Mesodermal cell (in vitro differentiated cells): Measurements from ENCODE around the gene TCF7L1.

Experiments used
- H3K27ac ChIP-seq: 2 replicates; pipeline ENCODE4 v1.7.0; 2013; ENCODE audit warnings: mild to moderate bottlenecking, low read depth, low read length, moderate library complexity; ENCODE audit not compliant: severe bottlenecking
- H3K36me3 ChIP-seq: 2 replicates; pipeline ENCODE4 v1.7.1; 2013; ENCODE audit warnings: mild to moderate bottlenecking, low read length, moderate library complexity; ENCODE audit not compliant: control insufficient read depth, insufficient read depth
- H3K4me1 ChIP-seq: one replicate; pipeline ENCODE4 v1.7.1; 2013; ENCODE audit warnings: mild to moderate bottlenecking, low read length; ENCODE audit not compliant: insufficient read depth, control insufficient read depth, poor library complexity, severe bottlenecking
- H3K4me3 ChIP-seq: 2 replicates; pipeline ENCODE4 v1.7.0; 2013; ENCODE audit warnings: low read length, control low read depth, mild to moderate bottlenecking; ENCODE audit not compliant: insufficient read depth, poor library complexity, severe bottlenecking; ENCODE audit errors: extremely low read depth
- H3K9me3 ChIP-seq: 2 replicates; pipeline ENCODE4 v1.7.1; 2013; ENCODE audit warnings: mild to moderate bottlenecking, low read length, moderate library complexity; ENCODE audit not compliant: control insufficient read depth
- WGBS, 2 experiments: methylation state at CpG; one replicate each; pipeline ENCODE4 v1.1.5; 2013; ENCODE audit warnings: missing lambda C conversion rate in 2 of 2; ENCODE audit not compliant: insufficient coverage in 2 of 2; 5-methylcytosine and 5-hydroxymethylcytosine counted together

Gene TCF7L1

DNA sequence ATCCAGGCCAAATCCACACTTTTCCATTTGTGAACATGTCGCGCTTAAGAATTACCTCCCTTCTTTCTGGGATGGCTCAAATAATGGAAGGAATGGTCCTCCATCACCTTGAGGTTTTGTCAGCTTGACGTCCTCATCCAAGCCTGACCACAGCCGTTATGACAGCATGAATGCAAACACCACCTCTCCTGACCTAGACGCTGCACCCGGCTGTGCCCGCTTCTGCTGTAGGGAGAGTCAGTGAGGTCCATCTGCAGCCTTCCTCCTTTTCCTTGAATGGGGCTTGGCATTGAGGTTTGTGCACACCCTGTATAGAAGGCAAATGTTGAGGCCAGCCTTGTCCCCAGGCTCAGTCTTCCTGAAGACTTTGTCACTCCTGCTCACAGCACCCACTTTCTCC lies 109.1 kb downstream of the TCF7L1 start:
- H3K27ac ChIP-seq, result no peak overlapping the region
- WGBS, 2 experiments, result 73 to 100% methylated on average over 2 to 6 of the region's 7 CpGs
- H3K4me1 ChIP-seq, result peaks cover 7% of the 10 kb centered on the region
- no peak overlapping the region for H3K4me3 ChIP-seq
- no peaks in the 10 kb centered on the region for H3K36me3 ChIP-seq
- no peaks in the 10 kb centered on the region for H3K9me3 ChIP-seq

DNA sequence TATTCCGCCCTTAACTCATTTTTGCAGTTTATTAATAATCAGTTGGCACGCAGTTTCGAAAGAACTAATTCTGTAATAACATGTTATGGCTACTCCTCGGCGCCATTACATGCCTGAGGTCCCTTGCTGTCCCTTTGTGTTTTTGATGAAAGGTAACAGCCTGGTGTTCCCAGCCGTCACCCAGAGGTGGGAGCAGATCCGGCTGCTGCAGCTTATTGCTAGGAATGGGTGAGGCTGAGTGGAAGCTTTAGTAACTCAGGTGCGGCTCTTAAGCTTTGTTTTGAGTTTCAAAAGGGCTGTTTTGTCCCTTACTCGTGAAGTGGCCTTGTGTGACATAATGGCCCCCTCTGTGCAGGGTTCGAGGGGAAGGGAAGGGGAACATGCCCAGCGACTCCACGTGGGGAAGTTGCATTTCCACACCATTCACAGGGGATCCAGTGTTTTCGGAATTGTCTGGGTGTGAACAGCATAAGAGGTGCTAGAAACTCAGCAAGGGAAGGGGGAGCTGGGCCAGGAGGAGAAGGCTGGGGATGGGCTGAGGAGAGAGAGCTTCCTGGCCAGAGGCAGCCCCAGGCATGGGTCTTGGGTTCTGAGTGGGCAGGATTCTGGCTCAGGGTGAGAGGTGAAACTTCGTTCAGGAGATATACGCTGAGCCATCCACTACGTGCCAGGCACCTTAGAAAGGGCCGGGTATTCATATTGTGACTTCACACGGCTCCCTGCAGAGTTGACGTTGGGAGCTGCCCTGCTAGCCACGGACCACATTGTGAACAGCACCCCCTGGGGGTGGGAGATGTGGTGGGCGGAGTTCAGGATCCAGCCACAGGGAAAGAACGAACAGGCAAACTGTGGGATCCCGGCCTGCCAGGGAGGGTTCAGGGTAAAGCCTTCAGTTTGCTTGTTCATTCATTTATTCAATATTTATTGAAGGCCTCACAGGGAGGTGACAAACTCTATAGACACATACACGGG lies 110.2 kb downstream of the TCF7L1 start:
- Histone ChIP-seq H3K4me3 (no peak overlapping the region), H3K9me3 (no peaks in the 10 kb centered on the region), H3K4me1 (peaks cover 7% of the 10 kb centered on the region), H3K36me3 (no peaks in the 10 kb centered on the region), H3K27ac (no peak overlapping the region)
- WGBS, 2 experiments, result 67 to 75% methylated on average over 11 to 14 of the region's 24 CpGs

DNA sequence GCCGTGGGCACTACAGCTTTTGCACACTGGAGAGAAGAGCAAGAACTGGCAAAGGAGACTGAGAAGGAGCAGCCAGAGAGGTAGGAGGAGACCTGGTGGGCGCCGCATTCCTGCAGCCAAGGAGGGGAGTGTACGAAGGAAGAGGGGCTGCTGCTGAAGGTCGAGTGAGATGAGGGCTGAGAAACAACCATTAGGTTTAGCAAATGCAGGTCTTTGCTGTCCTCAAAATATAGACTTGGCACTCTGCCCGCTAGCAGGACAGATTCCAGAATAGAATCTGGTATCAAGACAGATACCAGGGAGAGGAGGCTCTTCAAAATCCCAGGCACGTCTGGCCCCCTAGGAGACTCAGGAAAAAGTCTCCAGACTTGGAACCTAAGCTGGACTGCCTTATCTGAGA lies 111.6 kb downstream of the TCF7L1 start:
- Histone ChIP-seq H3K27ac (no peak overlapping the region), H3K36me3 (no peaks in the 10 kb centered on the region), H3K4me3 (no peak overlapping the region), H3K4me1 (peaks cover 19% of the 10 kb centered on the region), H3K9me3 (no peaks in the 10 kb centered on the region)
- WGBS, 2 experiments, result 92 to 95% methylated on average over 7 of the region's 7 CpGs

DNA sequence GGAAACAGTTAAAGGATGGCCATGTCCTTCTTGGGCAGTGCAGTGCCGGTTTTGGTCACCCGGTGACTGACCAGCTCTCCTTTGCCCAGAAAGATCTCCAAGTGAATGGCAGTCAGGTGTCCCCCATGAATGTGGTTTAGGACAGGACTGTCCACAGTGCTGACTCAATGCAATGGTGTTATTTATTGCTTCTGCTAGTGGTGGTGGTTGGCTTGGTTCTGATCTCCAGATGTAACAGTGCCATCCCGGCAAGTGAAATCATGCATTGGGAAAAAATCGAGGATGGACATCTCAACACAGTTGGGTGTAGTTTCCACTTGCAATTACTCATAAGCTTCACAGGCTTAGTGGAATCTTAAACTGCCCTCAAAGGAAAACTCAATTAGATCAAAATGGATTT lies 112.7 kb downstream of the TCF7L1 start:
- Histone ChIP-seq H3K27ac (no peak overlapping the region), H3K9me3 (no peaks in the 10 kb centered on the region), H3K4me1 (peaks cover 24% of the 10 kb centered on the region), H3K36me3 (no peaks in the 10 kb centered on the region), H3K4me3 (no peak overlapping the region)
- WGBS, 2 experiments, result 100% methylated on average over 2 to 3 of the region's 4 CpGs

DNA sequence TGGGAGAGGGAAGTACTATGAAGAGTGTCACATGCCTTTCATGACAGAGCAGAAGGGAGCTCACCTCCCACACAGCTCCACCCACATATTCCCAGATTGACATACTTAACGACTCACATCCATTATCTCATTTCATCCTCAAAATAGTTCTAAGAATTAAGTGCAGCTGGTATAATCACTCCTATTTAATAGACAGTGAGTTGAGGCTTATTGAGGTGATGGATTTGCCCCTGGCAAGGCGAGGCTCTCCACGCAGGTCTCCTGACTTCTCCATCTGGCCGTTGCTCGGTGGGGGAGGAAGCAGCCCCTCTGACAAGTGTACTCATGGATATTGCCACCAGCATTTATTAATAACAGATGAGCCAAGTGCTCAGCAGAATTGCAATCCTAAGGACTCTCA lies 113.2 kb downstream of the TCF7L1 start:
- H3K4me3 ChIP-seq, result no peak overlapping the region
- no peaks in the 10 kb centered on the region for H3K36me3 ChIP-seq
- H3K27ac ChIP-seq, result no peak overlapping the region
- no peaks in the 10 kb centered on the region for H3K9me3 ChIP-seq
- H3K4me1 ChIP-seq, result peaks cover 24% of the 10 kb centered on the region
- 95% methylated on average over 4 of the region's 5 CpGs for WGBS, 2 experiments

DNA sequence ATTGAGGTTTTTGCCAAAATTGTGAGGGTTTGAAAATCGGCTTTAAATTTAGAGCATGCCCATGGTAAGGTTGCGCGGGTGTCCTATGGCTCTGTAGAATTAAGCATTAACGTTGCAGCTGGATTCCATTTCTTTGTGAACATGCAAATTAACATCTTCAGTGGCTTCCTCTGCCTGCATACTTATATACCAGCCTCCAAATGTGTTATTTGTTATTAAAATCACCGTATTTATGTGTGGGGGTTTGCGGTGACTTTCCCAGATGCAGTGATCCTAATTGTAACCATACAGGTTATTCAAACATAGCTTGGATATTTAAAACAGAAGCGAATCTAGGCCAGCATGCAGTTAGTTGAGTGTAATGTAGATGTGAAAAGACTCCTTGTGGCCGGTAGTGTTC lies 114.4 kb downstream of the TCF7L1 start:
- WGBS, 2 experiments, result 70 to 82% methylated on average over 4 to 6 of the region's 8 CpGs
- no peak overlapping the region for H3K27ac ChIP-seq
- H3K4me1 ChIP-seq, result peaks cover 30% of the 10 kb centered on the region
- H3K36me3 ChIP-seq, result no peaks in the 10 kb centered on the region
- H3K4me3 ChIP-seq, result no peak overlapping the region
- H3K9me3 ChIP-seq, result no peaks in the 10 kb centered on the region

DNA sequence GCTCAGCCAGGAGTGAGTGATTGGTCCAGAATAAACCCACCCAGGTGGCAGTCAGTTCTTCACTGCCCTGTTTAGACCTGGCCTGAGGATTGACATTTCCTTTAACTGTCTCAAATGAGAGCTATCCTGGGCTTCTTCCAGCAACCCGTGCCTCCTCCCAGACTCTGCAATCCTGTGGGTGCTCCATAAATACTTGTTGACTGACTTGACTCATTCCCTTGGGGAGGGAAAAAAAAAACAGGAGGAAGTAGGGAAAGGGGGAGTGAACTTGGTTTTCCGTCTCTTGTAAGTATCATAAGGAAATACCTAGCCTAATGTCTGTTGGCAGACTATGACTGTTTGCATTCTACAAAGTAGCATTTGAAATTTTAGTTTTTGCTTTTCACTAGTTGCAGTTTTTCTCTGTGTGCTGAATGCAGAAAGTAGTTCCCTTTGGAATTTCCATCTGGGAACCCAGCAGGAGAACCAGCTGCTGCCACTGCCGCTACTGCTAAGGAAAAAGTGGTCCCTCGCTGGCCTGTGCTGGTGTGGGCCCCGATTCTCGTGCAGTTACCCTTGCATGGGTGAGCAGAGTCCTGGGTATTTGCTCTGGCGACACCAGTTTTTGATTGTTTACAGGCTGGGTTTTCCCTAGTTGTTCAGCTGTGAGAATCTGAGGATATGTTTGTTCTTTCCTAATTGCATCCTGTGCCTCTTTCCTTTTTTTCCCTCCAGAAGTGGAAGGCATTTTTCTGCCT lies 115.7 kb downstream of the TCF7L1 start:
- H3K9me3 ChIP-seq, result no peaks in the 10 kb centered on the region
- no peak overlapping the region for H3K4me3 ChIP-seq
- WGBS, 2 experiments, result 46 to 68% methylated on average over 4 to 6 of the region's 7 CpGs
- H3K27ac ChIP-seq, result peak overlapping the region; percentile 48
- H3K36me3 ChIP-seq, result no peaks in the 10 kb centered on the region
- peaks cover 39% of the 10 kb centered on the region for H3K4me1 ChIP-seq

DNA sequence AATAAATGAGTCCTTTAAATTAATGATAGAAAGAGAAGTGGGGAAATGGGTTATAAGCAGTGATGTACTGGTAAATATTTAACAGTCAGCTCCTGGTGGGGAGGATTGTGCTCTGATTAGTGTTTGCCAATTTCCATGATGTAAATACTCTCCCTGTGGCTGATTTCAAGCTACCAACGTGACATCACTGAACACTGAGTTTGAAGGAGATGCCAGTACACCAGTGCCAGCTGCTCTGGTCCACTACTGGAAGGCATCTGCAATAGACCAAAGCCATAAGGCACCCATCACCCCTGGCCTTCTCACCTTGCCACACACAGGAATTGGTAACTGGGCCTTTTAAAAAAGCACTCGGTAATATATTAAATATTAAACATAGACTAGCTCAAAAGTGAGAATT lies 116.9 kb downstream of the TCF7L1 start:
- Histone ChIP-seq H3K4me1 (peaks cover 50% of the 10 kb centered on the region), H3K36me3 (no peaks in the 10 kb centered on the region), H3K9me3 (no peaks in the 10 kb centered on the region), H3K27ac (no peak overlapping the region), H3K4me3 (no peak overlapping the region)
- WGBS, 2 experiments, result 86 to 100% methylated on average over 1 of the region's 2 CpGs

DNA sequence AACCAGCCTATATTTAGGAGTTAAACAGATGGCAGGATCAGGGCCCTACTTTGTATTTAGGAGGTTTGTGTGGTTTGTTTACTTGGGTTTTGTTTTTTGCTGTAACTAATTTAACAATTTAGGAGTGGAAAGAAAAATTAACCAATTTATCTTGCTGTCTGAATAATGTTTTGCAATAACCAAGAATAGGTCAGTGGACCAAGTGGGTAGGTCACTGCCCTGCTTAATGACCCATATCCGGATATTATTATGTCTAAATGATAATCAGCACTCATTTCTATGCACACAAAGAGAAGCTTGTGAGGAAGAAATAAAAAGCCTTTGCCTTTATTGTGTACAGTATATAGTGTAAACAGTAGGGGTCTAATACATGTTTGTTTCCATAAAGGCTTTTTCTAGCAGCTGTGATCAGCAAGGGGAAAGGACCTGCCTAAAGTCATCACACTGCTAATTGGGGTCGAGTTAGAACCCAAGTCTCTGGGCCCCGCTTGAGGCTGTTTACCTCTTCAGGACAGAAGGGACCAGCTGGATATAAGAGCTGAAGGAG lies 118.0 kb downstream of the TCF7L1 start:
- 79 to 85% methylated on average over 2 of the region's 3 CpGs for WGBS, 2 experiments

DNA sequence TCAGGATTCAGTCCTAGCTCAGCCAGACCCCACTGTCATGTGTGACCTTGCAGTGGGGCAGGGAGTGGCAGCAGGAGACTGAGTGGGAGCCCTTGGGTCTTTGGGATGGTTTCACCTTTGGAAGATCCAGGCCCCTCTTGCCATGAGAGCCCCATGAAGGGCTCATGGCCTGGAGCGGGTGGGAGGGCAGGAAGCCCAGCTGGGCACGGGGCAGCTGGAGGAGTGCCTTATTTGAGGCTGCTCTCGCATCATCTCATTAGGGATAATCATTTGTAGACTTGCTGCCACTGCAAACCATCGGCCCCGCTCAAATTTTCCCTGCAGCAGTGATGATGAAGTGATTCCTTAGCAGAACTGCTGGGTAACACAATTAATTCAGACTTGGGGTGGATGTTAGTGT lies 120.7 kb downstream of the TCF7L1 start:
- 56 to 79% methylated on average over 3 of the region's 5 CpGs for WGBS, 2 experiments
- H3K9me3 ChIP-seq, result no peaks in the 10 kb centered on the region
- H3K27ac ChIP-seq, result peak overlapping the region; percentile 99
- no peaks in the 10 kb centered on the region for H3K36me3 ChIP-seq
- no peak overlapping the region for H3K4me3 ChIP-seq
- H3K4me1 ChIP-seq, result peaks cover 70% of the 10 kb centered on the region

More for the DNA sequence above, 118.0 kb downstream of the TCF7L1 start:
- H3K4me1 ChIP-seq, result peaks cover 58% of the 10 kb centered on the region
- no peaks in the 10 kb centered on the region for H3K9me3 ChIP-seq
- H3K27ac ChIP-seq, result no peak overlapping the region
- H3K4me3 ChIP-seq, result no peak overlapping the region
- no peaks in the 10 kb centered on the region for H3K36me3 ChIP-seq
